Breast epithelium (tissue), 3 donors: ENCODE data around the gene MPO.

Experiments
- POLR2AphosphoS5 ChIP-seq, 3 donors: sonication (generic); formaldehyde crosslinking; IDR thresholded peaks; one replicate each; pipeline ENCODE4 v1.6.1; 2017; ENCODE audit warnings: antibody characterized with exemption in 3 of 3
- TF ChIP-seq, protein P1 (sequence below), 3 donors: fragments of 450-650 bp; IDR thresholded peaks; one replicate each; pipeline ENCODE4 v1.5.1; 2016 to 2017; ENCODE audit warnings: antibody characterized with exemption in 3 of 3, mild to moderate bottlenecking in 3 of 3, moderate library complexity in 3 of 3

DNA sequence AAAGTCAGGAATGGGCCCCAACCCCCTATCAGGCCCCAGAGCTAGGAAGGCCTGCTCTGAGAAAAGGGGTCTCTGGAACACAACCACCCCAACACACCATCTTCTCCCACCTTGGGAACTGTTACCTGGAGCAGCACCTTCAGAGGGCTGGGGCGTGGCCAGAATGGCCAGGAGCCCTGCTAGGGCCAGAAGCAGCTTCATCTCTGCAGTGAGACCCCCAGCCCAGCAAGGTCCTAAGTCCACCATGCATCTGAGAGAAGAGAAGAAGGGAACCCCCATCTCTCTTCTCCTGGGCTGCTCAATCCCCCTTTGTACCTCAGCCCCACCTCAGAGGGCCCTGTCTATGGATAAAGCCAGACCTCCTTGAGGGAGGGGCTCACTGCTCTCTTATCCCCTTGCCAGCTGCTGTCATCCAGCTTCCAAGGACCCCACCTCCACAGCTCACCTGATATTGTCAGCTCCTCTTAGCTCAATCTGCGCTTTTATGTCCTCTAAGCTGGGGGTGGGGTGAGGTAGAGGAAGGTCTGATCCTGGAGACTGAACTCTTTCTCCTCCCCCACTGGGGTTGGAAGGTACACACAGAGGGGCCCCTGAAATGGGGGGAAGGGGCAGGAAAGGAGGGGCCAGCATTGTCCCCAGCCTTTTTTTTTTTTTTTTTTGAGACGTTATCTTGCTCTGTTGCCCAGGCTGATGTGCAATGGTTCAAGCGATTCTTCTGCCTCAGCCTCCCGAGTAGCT, at the start of gene MPO:
- TF ChIP-seq, protein P1, sequence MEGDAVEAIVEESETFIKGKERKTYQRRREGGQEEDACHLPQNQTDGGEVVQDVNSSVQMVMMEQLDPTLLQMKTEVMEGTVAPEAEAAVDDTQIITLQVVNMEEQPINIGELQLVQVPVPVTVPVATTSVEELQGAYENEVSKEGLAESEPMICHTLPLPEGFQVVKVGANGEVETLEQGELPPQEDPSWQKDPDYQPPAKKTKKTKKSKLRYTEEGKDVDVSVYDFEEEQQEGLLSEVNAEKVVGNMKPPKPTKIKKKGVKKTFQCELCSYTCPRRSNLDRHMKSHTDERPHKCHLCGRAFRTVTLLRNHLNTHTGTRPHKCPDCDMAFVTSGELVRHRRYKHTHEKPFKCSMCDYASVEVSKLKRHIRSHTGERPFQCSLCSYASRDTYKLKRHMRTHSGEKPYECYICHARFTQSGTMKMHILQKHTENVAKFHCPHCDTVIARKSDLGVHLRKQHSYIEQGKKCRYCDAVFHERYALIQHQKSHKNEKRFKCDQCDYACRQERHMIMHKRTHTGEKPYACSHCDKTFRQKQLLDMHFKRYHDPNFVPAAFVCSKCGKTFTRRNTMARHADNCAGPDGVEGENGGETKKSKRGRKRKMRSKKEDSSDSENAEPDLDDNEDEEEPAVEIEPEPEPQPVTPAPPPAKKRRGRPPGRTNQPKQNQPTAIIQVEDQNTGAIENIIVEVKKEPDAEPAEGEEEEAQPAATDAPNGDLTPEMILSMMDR (IDR thresholded peaks at IDR 0.05): no peak
- TF ChIP-seq POLR2AphosphoS5 (IDR thresholded peaks at IDR 0.05): no peak
